HG03025 (cell line): ENCODE data around the gene KANK4.

Experiments used
- ATAC-seq: cut with Tn5 transposase; IDR thresholded peaks from one replicate; pipeline ENCODE4 v1.9.1; 2021; ENCODE audit warnings: mild to moderate bottlenecking, moderate library complexity; ENCODE audit not compliant: unreplicated experiment, low FRiP score

Gene KANK4

GRCh38 chr1:62213075-62213914, 105.9 kb downstream of the KANK4 start:
- ATAC-seq, result no peak

GRCh38 chr1:62212411-62212810, 106.8 kb downstream of the KANK4 start:
- ATAC-seq, result no peak

- no peak for ATAC-seq
These were observed 108.3 kb downstream of the KANK4 start for GRCh38 chr1:62210960-62211359.

GRCh38 chr1:62209931-62210595, 109.2 kb downstream of the KANK4 start:
- ATAC-seq, result no peak

- no peak for ATAC-seq
These were observed 110.3 kb downstream of the KANK4 start for GRCh38 chr1:62208970-62209369.

- no peak for ATAC-seq
These were observed 111.1 kb downstream of the KANK4 start for GRCh38 chr1:62208087-62208486.

GRCh38 chr1:62207187-62207586, 112.0 kb downstream of the KANK4 start:
- no peak for ATAC-seq

GRCh38 chr1:62198781-62199125, 120.5 kb downstream of the KANK4 start:
- no peak for ATAC-seq

- no peak for ATAC-seq
These were observed 121.0 kb downstream of the KANK4 start for GRCh38 chr1:62198069-62198780.

- ATAC-seq, result no peak
These were observed 123.0 kb downstream of the KANK4 start for GRCh38 chr1:62196086-62196690.

- ATAC-seq, result no peak
These were observed 124.3 kb downstream of the KANK4 start, which contains the start of gene L1TD1 for GRCh38 chr1:62194651-62195544. Gene L1TD1, plus strand, starts transcription at chr1:62194849. Its CDS starts 11,780 bp downstream, at chr1:62206629.

GRCh38 chr1:62188111-62188510, 131.1 kb downstream of the KANK4 start:
- ATAC-seq, result no peak

- ATAC-seq, result no peak
These were observed 131.7 kb downstream of the KANK4 start for GRCh38 chr1:62187548-62187947.
